ENCODE measurements around the gene DNAJB4. TPM values are rescaled to one million over a fixed set of nuclear protein-coding genes. Genes with fewer than 3 reads are reported as not detected.
"Not testable (repeated sequence)": the region's sequence is repeated elsewhere in the genome, so short reads cannot be mapped to it uniquely, and the experiment has no call there.

The DNAJB4 gene
- total and polyA plus RNA-seq, 2 of the 13 experiments (the other 11 are each of a cell fraction or from before 2014, with no cell fraction given), result 4.4 to 18.6 TPM

DNA sequence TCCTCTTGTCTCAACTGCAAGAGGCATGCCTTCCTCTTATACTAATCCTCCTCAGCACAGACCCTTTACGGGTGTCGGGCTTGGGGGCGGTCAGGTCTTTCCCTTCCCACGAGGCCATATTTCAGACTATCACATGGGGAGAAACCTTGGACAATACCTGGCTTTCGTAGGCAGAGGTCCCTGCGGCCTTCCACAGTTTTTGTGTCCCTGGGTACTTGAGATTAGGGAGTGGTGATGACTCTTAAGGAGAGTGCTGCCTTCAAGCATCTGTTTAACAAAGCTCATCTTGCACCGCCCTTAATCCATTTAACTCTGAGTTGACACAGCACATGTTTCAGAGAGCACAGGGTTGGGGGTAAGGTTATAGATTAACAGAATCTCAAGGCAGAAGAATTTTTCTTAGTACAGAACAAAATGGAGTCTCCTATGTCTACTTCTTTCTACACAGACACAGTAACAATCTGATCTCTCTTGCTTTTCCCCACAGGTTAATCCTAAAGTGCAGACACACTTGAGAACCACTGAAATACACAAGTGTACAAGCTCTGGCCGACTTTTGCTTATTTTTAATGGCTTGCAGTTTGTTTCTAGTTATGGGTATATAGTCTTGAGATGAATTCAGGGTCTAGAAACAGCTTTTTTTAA lies 21.3 kb upstream of the DNAJB4 start:
- FAIRE-seq, result peak; percentile 37
- intact Hi-C loops (cut with micrococcal nuclease; ENCODE audit: unreplicated experiment); H3K36me3 ChIP-seq (replicated peaks in 1 of 2; ENCODE audit: control insufficient read depth in 1 of 2, insufficient read depth in 2 of 2, low read length in 2 of 2); H3K9me3 ChIP-seq (ENCODE audit: low read length); DNase-seq (ENCODE audit: low spot score); CTCF ChIA-PET (ENCODE audit: low intra/inter-chr PET ratio, low total read pairs); H4K20me1 ChIP-seq (ENCODE audit: insufficient read depth, low read length); ATAC-seq; BruUV-seq (replicated peaks); H3K27me3 ChIP-seq (ENCODE audit: control insufficient read depth in 1 of 2, insufficient read depth in 2 of 2, low read length in 2 of 2); in situ Hi-C loops (cut with HindIII; ENCODE audit: extremely low pct_ligation_motif_present, low pct_unique_long_range_greater_than_20kb); H3K4me3 ChIP-seq (replicated peaks in 1 of 3; ENCODE audit: insufficient read depth in 1 of 3, low read depth in 2 of 3, low read length in 3 of 3): not testable (repeated sequence)
- Histone ChIP-seq H3K27ac (ENCODE audit: extremely low read length, insufficient read depth, low read length) (peak overlapping the region; percentile 71), H3K4me1 (ENCODE audit: insufficient read depth, low read length) (peaks cover 61% of the 10 kb centered on the region), H2AFZ (ENCODE audit: low read length) (peak overlapping the region; percentile 8), H3K4me2 (ENCODE audit: low read depth, low read length) (peak overlapping the region; percentile 50), H3K79me2 (ENCODE audit: insufficient read depth, low read length) (peaks cover 39% of the 10 kb centered on the region), H3K9ac (ENCODE audit: insufficient read depth, low read depth, low read length) (peak overlapping the region; percentile 20; the same call in 1 of the 2 replicates)
- 36% methylated on average over 7 of the region's 8 CpGs for WGBS (ENCODE audit: low lambda C conversion rate)
- POLR2A ChIA-PET, result interaction anchor here (1.4 kb wide), 1 partner anchor 21 kb away, joined by 15 read pairs; the partner anchor contains the start of gene DNAJB4
- TF ChIP-seq, protein P1, sequence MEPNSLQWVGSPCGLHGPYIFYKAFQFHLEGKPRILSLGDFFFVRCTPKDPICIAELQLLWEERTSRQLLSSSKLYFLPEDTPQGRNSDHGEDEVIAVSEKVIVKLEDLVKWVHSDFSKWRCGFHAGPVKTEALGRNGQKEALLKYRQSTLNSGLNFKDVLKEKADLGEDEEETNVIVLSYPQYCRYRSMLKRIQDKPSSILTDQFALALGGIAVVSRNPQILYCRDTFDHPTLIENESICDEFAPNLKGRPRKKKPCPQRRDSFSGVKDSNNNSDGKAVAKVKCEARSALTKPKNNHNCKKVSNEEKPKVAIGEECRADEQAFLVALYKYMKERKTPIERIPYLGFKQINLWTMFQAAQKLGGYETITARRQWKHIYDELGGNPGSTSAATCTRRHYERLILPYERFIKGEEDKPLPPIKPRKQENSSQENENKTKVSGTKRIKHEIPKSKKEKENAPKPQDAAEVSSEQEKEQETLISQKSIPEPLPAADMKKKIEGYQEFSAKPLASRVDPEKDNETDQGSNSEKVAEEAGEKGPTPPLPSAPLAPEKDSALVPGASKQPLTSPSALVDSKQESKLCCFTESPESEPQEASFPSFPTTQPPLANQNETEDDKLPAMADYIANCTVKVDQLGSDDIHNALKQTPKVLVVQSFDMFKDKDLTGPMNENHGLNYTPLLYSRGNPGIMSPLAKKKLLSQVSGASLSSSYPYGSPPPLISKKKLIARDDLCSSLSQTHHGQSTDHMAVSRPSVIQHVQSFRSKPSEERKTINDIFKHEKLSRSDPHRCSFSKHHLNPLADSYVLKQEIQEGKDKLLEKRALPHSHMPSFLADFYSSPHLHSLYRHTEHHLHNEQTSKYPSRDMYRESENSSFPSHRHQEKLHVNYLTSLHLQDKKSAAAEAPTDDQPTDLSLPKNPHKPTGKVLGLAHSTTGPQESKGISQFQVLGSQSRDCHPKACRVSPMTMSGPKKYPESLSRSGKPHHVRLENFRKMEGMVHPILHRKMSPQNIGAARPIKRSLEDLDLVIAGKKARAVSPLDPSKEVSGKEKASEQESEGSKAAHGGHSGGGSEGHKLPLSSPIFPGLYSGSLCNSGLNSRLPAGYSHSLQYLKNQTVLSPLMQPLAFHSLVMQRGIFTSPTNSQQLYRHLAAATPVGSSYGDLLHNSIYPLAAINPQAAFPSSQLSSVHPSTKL (CRISPR knock-in tag; IDR thresholded peaks at IDR 0.05), result peak; percentile 52; the same call in 1 of the 2 replicates
- TF ChIP-seq ZNF652 (CRISPR knock-in tag; IDR thresholded peaks at IDR 0.05; ENCODE audit: borderline replicate concordance, low read depth), result peak; percentile 52; the same call in 1 of the 2 replicates
- peak; percentile 53 for TF ChIP-seq SAP130 (CRISPR knock-in tag; IDR thresholded peaks at IDR 0.05; ENCODE audit: low read depth)
- TF ChIP-seq FOXA3 (CRISPR knock-in tag; IDR thresholded peaks at IDR 0.05), result peak; percentile 17; the same call in 1 of the 2 replicates
- TF ChIP-seq, protein P2, sequence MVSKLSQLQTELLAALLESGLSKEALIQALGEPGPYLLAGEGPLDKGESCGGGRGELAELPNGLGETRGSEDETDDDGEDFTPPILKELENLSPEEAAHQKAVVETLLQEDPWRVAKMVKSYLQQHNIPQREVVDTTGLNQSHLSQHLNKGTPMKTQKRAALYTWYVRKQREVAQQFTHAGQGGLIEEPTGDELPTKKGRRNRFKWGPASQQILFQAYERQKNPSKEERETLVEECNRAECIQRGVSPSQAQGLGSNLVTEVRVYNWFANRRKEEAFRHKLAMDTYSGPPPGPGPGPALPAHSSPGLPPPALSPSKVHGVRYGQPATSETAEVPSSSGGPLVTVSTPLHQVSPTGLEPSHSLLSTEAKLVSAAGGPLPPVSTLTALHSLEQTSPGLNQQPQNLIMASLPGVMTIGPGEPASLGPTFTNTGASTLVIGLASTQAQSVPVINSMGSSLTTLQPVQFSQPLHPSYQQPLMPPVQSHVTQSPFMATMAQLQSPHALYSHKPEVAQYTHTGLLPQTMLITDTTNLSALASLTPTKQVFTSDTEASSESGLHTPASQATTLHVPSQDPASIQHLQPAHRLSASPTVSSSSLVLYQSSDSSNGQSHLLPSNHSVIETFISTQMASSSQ (IDR thresholded peaks at IDR 0.05; ENCODE audit: low read depth), result peak; percentile 54; the same call in 1 of the 2 replicates
- TF ChIP-seq, protein P2 (CRISPR knock-in tag; IDR thresholded peaks at IDR 0.05; ENCODE audit: borderline replicate concordance), result peak; percentile 29; the same call in 1 of the 2 replicates
- 0 out of 2 replicates have a peak, but pooled peaks have one; percentile 47 for TF ChIP-seq MIXL1 (CRISPR knock-in tag; IDR thresholded peaks at IDR 0.05)
